ENCODE data around the gene TTC8.

TTC8 gene

DNA sequence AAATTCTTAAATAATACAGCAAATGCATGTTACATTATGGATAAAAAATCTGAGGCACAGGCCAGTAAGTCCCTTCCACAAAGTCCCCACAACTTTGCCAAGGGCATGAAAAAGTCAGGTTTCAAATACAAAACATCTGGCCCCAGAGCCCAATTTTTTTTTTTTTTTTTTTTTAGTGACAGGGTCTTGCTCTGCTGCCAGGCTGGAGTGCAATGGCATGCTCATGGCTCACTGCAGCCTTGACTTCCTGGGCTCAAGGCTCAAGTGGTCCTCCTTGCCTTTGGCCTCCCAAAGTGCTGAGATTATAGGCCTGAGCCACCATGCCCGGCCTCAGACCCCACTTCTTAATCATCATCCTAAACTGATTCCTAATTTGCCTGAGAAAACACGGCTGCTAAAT, 3.1 kb upstream of the TTC8 start:
- Histone ChIP-seq H3K27ac (ENCODE audit: poor library complexity, severe bottlenecking) (no peak overlapping the region), H3K36me3 (ENCODE audit: low read depth) (no peaks in the 10 kb centered on the region), H3K27me3 (ENCODE audit: insufficient read depth, poor library complexity, severe bottlenecking) (no peaks in the 10 kb centered on the region), H3K4me1 (ENCODE audit: insufficient read depth, poor library complexity, severe bottlenecking) (peaks cover 8% of the 10 kb centered on the region), H3K9me3 (ENCODE audit: severe bottlenecking) (no peaks in the 10 kb centered on the region), H3K4me3 (ENCODE audit: severe bottlenecking) (no peak overlapping the region)
- DNase-seq (ENCODE audit: low spot score) (no peak), ATAC-seq (ENCODE audit: low read depth) (no peak)
- TF ChIP-seq, protein P1, sequence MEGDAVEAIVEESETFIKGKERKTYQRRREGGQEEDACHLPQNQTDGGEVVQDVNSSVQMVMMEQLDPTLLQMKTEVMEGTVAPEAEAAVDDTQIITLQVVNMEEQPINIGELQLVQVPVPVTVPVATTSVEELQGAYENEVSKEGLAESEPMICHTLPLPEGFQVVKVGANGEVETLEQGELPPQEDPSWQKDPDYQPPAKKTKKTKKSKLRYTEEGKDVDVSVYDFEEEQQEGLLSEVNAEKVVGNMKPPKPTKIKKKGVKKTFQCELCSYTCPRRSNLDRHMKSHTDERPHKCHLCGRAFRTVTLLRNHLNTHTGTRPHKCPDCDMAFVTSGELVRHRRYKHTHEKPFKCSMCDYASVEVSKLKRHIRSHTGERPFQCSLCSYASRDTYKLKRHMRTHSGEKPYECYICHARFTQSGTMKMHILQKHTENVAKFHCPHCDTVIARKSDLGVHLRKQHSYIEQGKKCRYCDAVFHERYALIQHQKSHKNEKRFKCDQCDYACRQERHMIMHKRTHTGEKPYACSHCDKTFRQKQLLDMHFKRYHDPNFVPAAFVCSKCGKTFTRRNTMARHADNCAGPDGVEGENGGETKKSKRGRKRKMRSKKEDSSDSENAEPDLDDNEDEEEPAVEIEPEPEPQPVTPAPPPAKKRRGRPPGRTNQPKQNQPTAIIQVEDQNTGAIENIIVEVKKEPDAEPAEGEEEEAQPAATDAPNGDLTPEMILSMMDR (IDR thresholded peaks at IDR 0.05; ENCODE audit: poor library complexity, severe bottlenecking) = no peak

DNA sequence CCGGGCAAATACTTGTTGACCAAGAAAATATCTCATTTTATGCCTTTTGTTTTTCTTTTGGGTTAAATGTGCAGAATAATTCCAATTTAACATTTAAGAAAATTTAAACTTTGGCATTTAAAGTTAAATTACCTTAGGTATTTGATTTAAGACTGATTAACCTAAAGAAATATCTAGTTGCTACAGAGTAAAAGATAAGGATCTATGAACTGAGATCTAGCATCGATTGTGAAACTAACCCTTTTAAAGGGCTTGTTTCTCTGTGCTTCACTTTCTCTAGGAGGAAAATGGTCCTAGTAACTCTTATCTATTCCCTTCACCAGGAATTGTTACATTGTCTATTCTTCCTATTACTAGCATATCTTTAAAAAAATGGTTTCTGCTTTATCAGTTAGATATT, 2.6 kb upstream of the TTC8 start:
- no peak overlapping the region for H3K4me3 ChIP-seq (ENCODE audit: severe bottlenecking)
- DNase-seq (ENCODE audit: low spot score) (no peak), ATAC-seq (ENCODE audit: low read depth) (no peak)
- peaks cover 8% of the 10 kb centered on the region for H3K4me1 ChIP-seq (ENCODE audit: insufficient read depth, poor library complexity, severe bottlenecking)
- no peaks in the 10 kb centered on the region for H3K36me3 ChIP-seq (ENCODE audit: low read depth)
- no peaks in the 10 kb centered on the region for H3K9me3 ChIP-seq (ENCODE audit: severe bottlenecking)
- H3K27me3 ChIP-seq (ENCODE audit: insufficient read depth, poor library complexity, severe bottlenecking) = no peaks in the 10 kb centered on the region
- TF ChIP-seq, protein P1 (IDR thresholded peaks at IDR 0.05; ENCODE audit: poor library complexity, severe bottlenecking) = no peak
- H3K27ac ChIP-seq (ENCODE audit: poor library complexity, severe bottlenecking) = no peak overlapping the region

DNA sequence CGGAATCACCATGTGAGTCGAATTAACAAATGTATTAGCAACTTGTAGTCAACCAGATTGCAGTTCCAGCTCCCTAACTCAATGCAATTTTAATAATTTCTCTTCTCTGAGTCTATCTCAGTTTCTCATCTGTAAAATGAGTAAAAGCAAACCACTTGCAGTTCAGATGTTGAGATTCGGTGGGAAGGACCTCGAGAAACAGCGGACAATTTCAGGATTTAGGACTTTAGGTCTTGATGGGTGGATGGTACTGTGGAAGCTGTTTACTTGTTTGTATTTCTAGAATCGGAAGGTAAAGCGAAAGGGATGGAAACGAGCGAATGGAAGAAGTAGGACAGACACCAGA, 510 bp upstream of the TTC8 start:
- TF ChIP-seq, protein P1 (IDR thresholded peaks at IDR 0.05; ENCODE audit: poor library complexity, severe bottlenecking) = no peak
- Histone ChIP-seq H3K27me3 (ENCODE audit: insufficient read depth, poor library complexity, severe bottlenecking) (no peaks in the 10 kb centered on the region), H3K4me1 (ENCODE audit: insufficient read depth, poor library complexity, severe bottlenecking) (peaks cover 8% of the 10 kb centered on the region), H3K36me3 (ENCODE audit: low read depth) (no peaks in the 10 kb centered on the region), H3K27ac (ENCODE audit: poor library complexity, severe bottlenecking) (peak overlapping the region; percentile 56), H3K4me3 (ENCODE audit: severe bottlenecking) (peak overlapping the region; percentile 50), H3K9me3 (ENCODE audit: severe bottlenecking) (no peaks in the 10 kb centered on the region)
- ATAC-seq (ENCODE audit: low read depth) = no peak
- no peak for DNase-seq (ENCODE audit: low spot score)

DNA sequence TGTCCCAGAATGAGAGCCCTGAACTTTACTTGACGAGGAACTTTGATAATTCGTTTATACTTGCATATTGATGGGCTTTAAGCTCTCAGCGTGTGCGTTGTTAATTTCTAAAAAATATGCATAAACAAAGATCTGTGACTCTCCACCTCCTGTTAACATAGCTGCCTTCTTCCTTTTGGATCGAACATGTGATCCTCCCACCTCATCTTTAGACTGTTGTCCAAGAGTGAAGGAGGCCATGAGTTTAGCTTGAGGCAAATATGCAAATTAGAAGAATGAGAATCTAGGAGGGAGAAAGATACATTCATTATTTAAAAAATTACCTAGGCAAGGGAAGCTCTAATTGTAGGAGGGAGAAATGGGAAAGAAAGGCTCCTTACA, 617 bp downstream of the TTC8 start:
- H3K27me3 ChIP-seq (ENCODE audit: insufficient read depth, poor library complexity, severe bottlenecking) = no peaks in the 10 kb centered on the region
- H3K36me3 ChIP-seq (ENCODE audit: low read depth) = no peaks in the 10 kb centered on the region
- no peaks in the 10 kb centered on the region for H3K9me3 ChIP-seq (ENCODE audit: severe bottlenecking)
- peak overlapping the region; percentile 50 for H3K4me3 ChIP-seq (ENCODE audit: severe bottlenecking)
- H3K27ac ChIP-seq (ENCODE audit: poor library complexity, severe bottlenecking) = peak overlapping the region; percentile 56
- TF ChIP-seq, protein P1 (IDR thresholded peaks at IDR 0.05; ENCODE audit: poor library complexity, severe bottlenecking) = no peak
- ATAC-seq (ENCODE audit: low read depth) = no peak
- no peak for DNase-seq (ENCODE audit: low spot score)
- peaks cover 8% of the 10 kb centered on the region for H3K4me1 ChIP-seq (ENCODE audit: insufficient read depth, poor library complexity, severe bottlenecking)

DNA sequence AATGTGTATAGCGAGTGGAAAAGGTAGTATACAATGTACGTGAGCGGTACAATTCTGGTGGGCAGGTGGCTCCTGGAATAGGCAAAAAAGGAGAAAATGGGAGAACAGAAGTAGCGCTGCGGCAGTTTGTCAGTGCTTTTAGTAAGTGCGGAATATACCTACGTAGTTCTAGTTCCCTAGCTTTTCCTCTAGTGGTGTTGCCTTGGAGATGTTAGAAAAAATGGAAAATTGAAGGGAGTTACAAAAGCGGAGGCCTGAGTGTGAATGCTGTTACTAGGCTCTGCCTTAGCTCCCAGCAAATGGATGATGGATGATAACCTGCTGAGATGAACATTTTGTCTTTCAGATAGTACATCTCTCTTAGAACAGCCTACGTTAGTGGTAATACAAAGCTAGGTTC, 1.1 kb downstream of the TTC8 start:
- Histone ChIP-seq H3K36me3 (ENCODE audit: low read depth) (no peaks in the 10 kb centered on the region), H3K9me3 (ENCODE audit: severe bottlenecking) (no peaks in the 10 kb centered on the region), H3K27ac (ENCODE audit: poor library complexity, severe bottlenecking) (no peak overlapping the region), H3K27me3 (ENCODE audit: insufficient read depth, poor library complexity, severe bottlenecking) (no peaks in the 10 kb centered on the region), H3K4me3 (ENCODE audit: severe bottlenecking) (no peak overlapping the region), H3K4me1 (ENCODE audit: insufficient read depth, poor library complexity, severe bottlenecking) (peaks cover 8% of the 10 kb centered on the region)
- TF ChIP-seq, protein P1 (IDR thresholded peaks at IDR 0.05; ENCODE audit: poor library complexity, severe bottlenecking) = no peak
- DNase-seq (ENCODE audit: low spot score) (no peak), ATAC-seq (ENCODE audit: low read depth) (no peak)
